HCT116 (cell line): ENCODE data around the gene SP3.

ENCODE experiments used
- CTCF ChIP-seq, 3 experiments: fragments of 200-600 bp in 1 of 3; sonication (generic) in 1 of 3; IDR thresholded peaks in 2 of 3; conservative IDR thresholded peaks in 1 of 3; 2 replicates each; pipeline ENCODE4 v1.5.1; 2012 to 2017; ENCODE audit warnings: low read depth in 2 of 3, low read length in 2 of 3, antibody characterized with exemption in 1 of 3, borderline replicate concordance in 1 of 3, control low read depth in 1 of 3, mild to moderate bottlenecking in 1 of 3, mixed read lengths in 1 of 3, mixed run types in 1 of 3, moderate library complexity in 1 of 3; ENCODE audit not compliant: insufficient read depth in 1 of 3
- EGR1 ChIP-seq: IDR thresholded peaks from 2 replicates; pipeline ENCODE4 v1.6.1; 2012; ENCODE audit warnings: low read depth
- ELF1 ChIP-seq: IDR thresholded peaks from 2 replicates; pipeline ENCODE4 v1.6.1; 2012; ENCODE audit warnings: low read depth, borderline replicate concordance
- JUND ChIP-seq: IDR thresholded peaks from 2 replicates; pipeline ENCODE4 v1.6.1; 2012
- POLR2A ChIP-seq: IDR thresholded peaks from 2 replicates; pipeline ENCODE4 v1.7.0; 2011; ENCODE audit warnings: borderline replicate concordance; ENCODE audit not compliant: insufficient read depth, insufficient read length; ENCODE audit errors: extremely low read depth
- POLR2AphosphoS5 ChIP-seq: IDR thresholded peaks from 2 replicates; pipeline ENCODE4 v1.6.1; 2011; ENCODE audit warnings: mild to moderate bottlenecking, low read depth, low read length, moderate library complexity
- RAD21 ChIP-seq: IDR thresholded peaks from 2 replicates; pipeline ENCODE4 v1.6.1; 2012; ENCODE audit warnings: low read depth, mild to moderate bottlenecking
- SIN3A ChIP-seq: IDR thresholded peaks from 2 replicates; pipeline ENCODE4 v1.6.1; 2012; ENCODE audit warnings: low read depth
- SP1 ChIP-seq: IDR thresholded peaks from 2 replicates; pipeline ENCODE4 v1.6.1; 2012; ENCODE audit warnings: low read depth
- YY1 ChIP-seq: IDR thresholded peaks from 2 replicates; pipeline ENCODE4 v1.6.1; 2011; ENCODE audit warnings: low read length, low read depth, moderate library complexity, mild to moderate bottlenecking; ENCODE audit not compliant: insufficient replicate concordance; ENCODE audit errors: extremely low read depth

GRCh38 chr2:173926875-173927274 is 38.3 kb downstream of the SP3 start:
- TF ChIP-seq RAD21 (no peak), POLR2A (no peak), CTCF (IDR thresholded peaks at IDR 0.05 in 2 of 3, conservative IDR thresholded peaks at IDR 0.05 in 1 of 3; ENCODE audit: borderline replicate concordance in 1 of 3, insufficient read depth in 1 of 3, low read depth in 2 of 3, low read length in 2 of 3) (no peak), SIN3A (no peak), JUND (no peak), EGR1 (no peak), YY1 (no peak), POLR2AphosphoS5 (no peak), SP1 (no peak), ELF1 (no peak)
